ENCODE data around the gene PDSS2. TPM values are rescaled to one million over a fixed set of nuclear protein-coding genes. Genes with fewer than 3 reads are reported as not detected.

Gene PDSS2
- polyA plus RNA-seq, 1 donor from 2014 or later, result 4.6 TPM

- Histone ChIP-seq H3F3A (ENCODE audit: insufficient read depth, low read length, poor library complexity, severe bottlenecking) (no peaks in the 10 kb centered on the region), H3K9me2 (ENCODE audit: insufficient read depth, low read length) (no peaks in the 10 kb centered on the region), H3K79me2 (replicated peaks; ENCODE audit: insufficient read depth, low read length) (no peaks in the 10 kb centered on the region), H3K36me3 (ENCODE audit: insufficient read depth, low read length) (no peaks in the 10 kb centered on the region), H3K27me3 (ENCODE audit: insufficient read depth, low read depth, low read length) (no peaks in the 10 kb centered on the region), H3K9ac (ENCODE audit: low read length) (no peak overlapping the region), H3K4me2 (ENCODE audit: low read length) (no peak overlapping the region), H4K20me1 (ENCODE audit: insufficient read depth) (no peaks in the 10 kb centered on the region), H3K27ac (ENCODE audit: low read length) (no peak overlapping the region), H3K9me3 (ENCODE audit: low read length) (no peaks in the 10 kb centered on the region), H2AFZ (ENCODE audit: low read depth, low read length) (no peak overlapping the region), H3K4me3 (ENCODE audit: low read length) (no peak overlapping the region)
- TF ChIP-seq EP300 (conservative IDR thresholded peaks at IDR 0.05; ENCODE audit: poor library complexity, severe bottlenecking), result no peak
- TF ChIP-seq RAD21 (conservative IDR thresholded peaks at IDR 0.05), result no peak
- no peak for TF ChIP-seq MXI1 (conservative IDR thresholded peaks at IDR 0.05; ENCODE audit: poor library complexity, severe bottlenecking)
- TF ChIP-seq, protein P1, sequence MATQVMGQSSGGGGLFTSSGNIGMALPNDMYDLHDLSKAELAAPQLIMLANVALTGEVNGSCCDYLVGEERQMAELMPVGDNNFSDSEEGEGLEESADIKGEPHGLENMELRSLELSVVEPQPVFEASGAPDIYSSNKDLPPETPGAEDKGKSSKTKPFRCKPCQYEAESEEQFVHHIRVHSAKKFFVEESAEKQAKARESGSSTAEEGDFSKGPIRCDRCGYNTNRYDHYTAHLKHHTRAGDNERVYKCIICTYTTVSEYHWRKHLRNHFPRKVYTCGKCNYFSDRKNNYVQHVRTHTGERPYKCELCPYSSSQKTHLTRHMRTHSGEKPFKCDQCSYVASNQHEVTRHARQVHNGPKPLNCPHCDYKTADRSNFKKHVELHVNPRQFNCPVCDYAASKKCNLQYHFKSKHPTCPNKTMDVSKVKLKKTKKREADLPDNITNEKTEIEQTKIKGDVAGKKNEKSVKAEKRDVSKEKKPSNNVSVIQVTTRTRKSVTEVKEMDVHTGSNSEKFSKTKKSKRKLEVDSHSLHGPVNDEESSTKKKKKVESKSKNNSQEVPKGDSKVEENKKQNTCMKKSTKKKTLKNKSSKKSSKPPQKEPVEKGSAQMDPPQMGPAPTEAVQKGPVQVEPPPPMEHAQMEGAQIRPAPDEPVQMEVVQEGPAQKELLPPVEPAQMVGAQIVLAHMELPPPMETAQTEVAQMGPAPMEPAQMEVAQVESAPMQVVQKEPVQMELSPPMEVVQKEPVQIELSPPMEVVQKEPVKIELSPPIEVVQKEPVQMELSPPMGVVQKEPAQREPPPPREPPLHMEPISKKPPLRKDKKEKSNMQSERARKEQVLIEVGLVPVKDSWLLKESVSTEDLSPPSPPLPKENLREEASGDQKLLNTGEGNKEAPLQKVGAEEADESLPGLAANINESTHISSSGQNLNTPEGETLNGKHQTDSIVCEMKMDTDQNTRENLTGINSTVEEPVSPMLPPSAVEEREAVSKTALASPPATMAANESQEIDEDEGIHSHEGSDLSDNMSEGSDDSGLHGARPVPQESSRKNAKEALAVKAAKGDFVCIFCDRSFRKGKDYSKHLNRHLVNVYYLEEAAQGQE (IDR thresholded peaks at IDR 0.05; ENCODE audit: borderline replicate concordance), result no peak
- no peak for TF ChIP-seq POLR2AphosphoS5 (IDR thresholded peaks at IDR 0.05)
- TF ChIP-seq, protein P2, sequence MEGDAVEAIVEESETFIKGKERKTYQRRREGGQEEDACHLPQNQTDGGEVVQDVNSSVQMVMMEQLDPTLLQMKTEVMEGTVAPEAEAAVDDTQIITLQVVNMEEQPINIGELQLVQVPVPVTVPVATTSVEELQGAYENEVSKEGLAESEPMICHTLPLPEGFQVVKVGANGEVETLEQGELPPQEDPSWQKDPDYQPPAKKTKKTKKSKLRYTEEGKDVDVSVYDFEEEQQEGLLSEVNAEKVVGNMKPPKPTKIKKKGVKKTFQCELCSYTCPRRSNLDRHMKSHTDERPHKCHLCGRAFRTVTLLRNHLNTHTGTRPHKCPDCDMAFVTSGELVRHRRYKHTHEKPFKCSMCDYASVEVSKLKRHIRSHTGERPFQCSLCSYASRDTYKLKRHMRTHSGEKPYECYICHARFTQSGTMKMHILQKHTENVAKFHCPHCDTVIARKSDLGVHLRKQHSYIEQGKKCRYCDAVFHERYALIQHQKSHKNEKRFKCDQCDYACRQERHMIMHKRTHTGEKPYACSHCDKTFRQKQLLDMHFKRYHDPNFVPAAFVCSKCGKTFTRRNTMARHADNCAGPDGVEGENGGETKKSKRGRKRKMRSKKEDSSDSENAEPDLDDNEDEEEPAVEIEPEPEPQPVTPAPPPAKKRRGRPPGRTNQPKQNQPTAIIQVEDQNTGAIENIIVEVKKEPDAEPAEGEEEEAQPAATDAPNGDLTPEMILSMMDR (IDR thresholded peaks at IDR 0.05; ENCODE audit: poor library complexity, severe bottlenecking), result no peak
- TF ChIP-seq SMC3 (conservative IDR thresholded peaks at IDR 0.05; ENCODE audit: poor library complexity), result no peak
- no peak for TF ChIP-seq EZH2 (IDR thresholded peaks at IDR 0.05; ENCODE audit: borderline replicate concordance, insufficient read depth, low read length, poor library complexity, severe bottlenecking)
- TF ChIP-seq TAF1 (IDR thresholded peaks at IDR 0.05; ENCODE audit: low read depth), result no peak
These were observed 98.9 kb downstream of the PDSS2 start for GRCh38 chr6:107360476-107360875.

DNA sequence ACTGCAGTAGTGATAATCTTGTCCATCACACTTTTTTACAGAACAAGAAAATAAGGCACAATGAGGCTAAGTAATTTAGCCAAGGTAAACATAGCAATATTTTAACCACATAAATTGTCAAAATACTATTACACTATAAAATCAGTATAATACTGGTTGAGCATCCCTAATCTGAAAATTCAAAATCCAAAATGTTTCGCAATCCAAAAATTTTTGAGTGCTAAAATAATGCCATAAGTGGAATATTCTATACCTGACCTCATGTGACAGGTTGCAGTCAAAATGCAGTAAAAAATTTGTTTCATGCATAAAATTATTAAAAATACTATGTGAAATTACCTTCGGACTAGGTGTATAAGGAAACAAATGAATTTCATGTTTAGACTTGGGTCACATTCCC is 101.5 kb downstream of the PDSS2 start:
- no peak overlapping the region for H3K9ac ChIP-seq (ENCODE audit: low read length)
- no peaks in the 10 kb centered on the region for H3K9me3 ChIP-seq (ENCODE audit: low read length)
- no peak overlapping the region for H2AFZ ChIP-seq (ENCODE audit: low read depth, low read length)

More for the DNA sequence above, 101.5 kb downstream of the PDSS2 start:
- H3F3A ChIP-seq (ENCODE audit: insufficient read depth, low read length, poor library complexity, severe bottlenecking), result no peaks in the 10 kb centered on the region
- no peak overlapping the region for H3K27ac ChIP-seq (ENCODE audit: low read length)
- TF ChIP-seq TAF1 (IDR thresholded peaks at IDR 0.05; ENCODE audit: low read depth) (no peak), POLR2AphosphoS5 (IDR thresholded peaks at IDR 0.05) (no peak), EZH2 (IDR thresholded peaks at IDR 0.05; ENCODE audit: borderline replicate concordance, insufficient read depth, low read length, poor library complexity, severe bottlenecking) (no peak), SMC3 (conservative IDR thresholded peaks at IDR 0.05; ENCODE audit: poor library complexity) (no peak), EP300 (conservative IDR thresholded peaks at IDR 0.05; ENCODE audit: poor library complexity, severe bottlenecking) (no peak), MXI1 (conservative IDR thresholded peaks at IDR 0.05; ENCODE audit: poor library complexity, severe bottlenecking) (no peak), RAD21 (conservative IDR thresholded peaks at IDR 0.05) (no peak)
- TF ChIP-seq, protein P1 (IDR thresholded peaks at IDR 0.05; ENCODE audit: borderline replicate concordance), result no peak
- TF ChIP-seq, protein P2 (IDR thresholded peaks at IDR 0.05; ENCODE audit: poor library complexity, severe bottlenecking), result no peak
- no peak overlapping the region for H3K4me2 ChIP-seq (ENCODE audit: low read length)
- H3K27me3 ChIP-seq (ENCODE audit: insufficient read depth, low read depth, low read length), result no peaks in the 10 kb centered on the region
- no peaks in the 10 kb centered on the region for H3K9me2 ChIP-seq (ENCODE audit: insufficient read depth, low read length)
- no peaks in the 10 kb centered on the region for H4K20me1 ChIP-seq (ENCODE audit: insufficient read depth)
- H3K79me2 ChIP-seq (replicated peaks; ENCODE audit: insufficient read depth, low read length), result no peaks in the 10 kb centered on the region
- no peak overlapping the region for H3K4me3 ChIP-seq (ENCODE audit: low read length)
- no peaks in the 10 kb centered on the region for H3K36me3 ChIP-seq (ENCODE audit: insufficient read depth, low read length)
